Measurements from ENCODE around the gene CADM2. TPM values are rescaled to one million over a fixed set of nuclear protein-coding genes. Genes with fewer than 3 reads are reported as not detected.

CADM2 gene
- total RNA-seq, 1 experiment from 2014 or later: not detected

- Histone ChIP-seq H3K79me2 (ENCODE audit: low read length) (no peaks in the 10 kb centered on the region), H3K27ac (ENCODE audit: low read length) (no peak overlapping the region), H3K4me2 (ENCODE audit: low read depth, low read length, poor library complexity, severe bottlenecking) (no peak overlapping the region), H3K9ac (ENCODE audit: low read length) (no peak overlapping the region), H3K4me1 (ENCODE audit: low read length) (no peaks in the 10 kb centered on the region), H3K27me3 (ENCODE audit: low read length) (0 out of 2 replicates have a peak, but pooled peaks cover 6% of the 10 kb centered on the region), H3K9me3 (ENCODE audit: low read length) (peaks cover 4% of the 10 kb centered on the region; the same call in 1 of the 2 replicates), H3K36me3 (ENCODE audit: insufficient read depth, low read length) (no peaks in the 10 kb centered on the region), H3K9me2 (replicated peaks; ENCODE audit: insufficient read depth, low read length) (no peaks in the 10 kb centered on the region), H3K4me3 (ENCODE audit: low read length) (no peak overlapping the region), H2AFZ (ENCODE audit: low read length) (no peak overlapping the region), H4K20me1 (ENCODE audit: insufficient read depth, low read depth, low read length) (no peaks in the 10 kb centered on the region)
- DNase-seq: no peak
Measured at GRCh38 chr3:85604641-85605040, 645.9 kb downstream of the CADM2 start.

GRCh38 chr3:85605066-85605465 lies 646.3 kb downstream of the CADM2 start:
- H2AFZ ChIP-seq (ENCODE audit: low read length): no peak overlapping the region
- H3K79me2 ChIP-seq (ENCODE audit: low read length): no peaks in the 10 kb centered on the region
- no peak overlapping the region for H3K4me3 ChIP-seq (ENCODE audit: low read length)
- no peak for DNase-seq
- no peaks in the 10 kb centered on the region for H3K36me3 ChIP-seq (ENCODE audit: insufficient read depth, low read length)
- H3K4me2 ChIP-seq (ENCODE audit: low read depth, low read length, poor library complexity, severe bottlenecking): no peak overlapping the region
- H3K9me2 ChIP-seq (replicated peaks; ENCODE audit: insufficient read depth, low read length): no peaks in the 10 kb centered on the region
- H3K9ac ChIP-seq (ENCODE audit: low read length): no peak overlapping the region
- H4K20me1 ChIP-seq (ENCODE audit: insufficient read depth, low read depth, low read length): no peaks in the 10 kb centered on the region
- H3K4me1 ChIP-seq (ENCODE audit: low read length): no peaks in the 10 kb centered on the region
- H3K9me3 ChIP-seq (ENCODE audit: low read length): peaks cover 4% of the 10 kb centered on the region; the same call in 1 of the 2 replicates
- no peak overlapping the region for H3K27ac ChIP-seq (ENCODE audit: low read length)
- H3K27me3 ChIP-seq (ENCODE audit: low read length): 0 out of 2 replicates have a peak, but pooled peaks cover 6% of the 10 kb centered on the region

- H3K79me2 ChIP-seq (ENCODE audit: low read length): no peaks in the 10 kb centered on the region
- no peaks in the 10 kb centered on the region for H3K27me3 ChIP-seq (ENCODE audit: low read length)
- no peak overlapping the region for H2AFZ ChIP-seq (ENCODE audit: low read length)
- H3K4me2 ChIP-seq (ENCODE audit: low read depth, low read length, poor library complexity, severe bottlenecking): no peak overlapping the region
- no peak overlapping the region for H3K9ac ChIP-seq (ENCODE audit: low read length)
- H3K4me3 ChIP-seq (ENCODE audit: low read length): no peak overlapping the region
- no peak for DNase-seq
- no peaks in the 10 kb centered on the region; the same call in 1 of the 2 replicates for H3K9me3 ChIP-seq (ENCODE audit: low read length)
- H3K36me3 ChIP-seq (ENCODE audit: insufficient read depth, low read length): no peaks in the 10 kb centered on the region
- no peaks in the 10 kb centered on the region for H4K20me1 ChIP-seq (ENCODE audit: insufficient read depth, low read depth, low read length)
- no peaks in the 10 kb centered on the region for H3K4me1 ChIP-seq (ENCODE audit: low read length)
- no peak overlapping the region for H3K27ac ChIP-seq (ENCODE audit: low read length)
- no peaks in the 10 kb centered on the region for H3K9me2 ChIP-seq (replicated peaks; ENCODE audit: insufficient read depth, low read length)
Measured at GRCh38 chr3:85626662-85627061, 667.9 kb downstream of the CADM2 start.

- H3K4me2 ChIP-seq (ENCODE audit: low read depth, low read length, poor library complexity, severe bottlenecking): no peak overlapping the region
- no peak overlapping the region for H3K4me3 ChIP-seq (ENCODE audit: low read length)
- H3K79me2 ChIP-seq (ENCODE audit: low read length): no peaks in the 10 kb centered on the region
- H3K27me3 ChIP-seq (ENCODE audit: low read length): no peaks in the 10 kb centered on the region
- no peaks in the 10 kb centered on the region for H3K36me3 ChIP-seq (ENCODE audit: insufficient read depth, low read length)
- no peaks in the 10 kb centered on the region for H3K4me1 ChIP-seq (ENCODE audit: low read length)
- no peak overlapping the region for H3K27ac ChIP-seq (ENCODE audit: low read length)
- H4K20me1 ChIP-seq (ENCODE audit: insufficient read depth, low read depth, low read length): no peaks in the 10 kb centered on the region
- peaks cover under 1% of the 10 kb centered on the region; the same call in 1 of the 2 replicates for H3K9me3 ChIP-seq (ENCODE audit: low read length)
- DNase-seq: no peak
- H3K9ac ChIP-seq (ENCODE audit: low read length): no peak overlapping the region
- H2AFZ ChIP-seq (ENCODE audit: low read length): no peak overlapping the region
- no peaks in the 10 kb centered on the region for H3K9me2 ChIP-seq (replicated peaks; ENCODE audit: insufficient read depth, low read length)
Measured at GRCh38 chr3:85627932-85628331, 669.1 kb downstream of the CADM2 start.

GRCh38 chr3:85631070-85631469 lies 672.3 kb downstream of the CADM2 start:
- Histone ChIP-seq H3K4me1 (ENCODE audit: low read length) (no peaks in the 10 kb centered on the region), H3K9me2 (replicated peaks; ENCODE audit: insufficient read depth, low read length) (no peaks in the 10 kb centered on the region)

GRCh38 chr3:85632921-85633320 lies 674.1 kb downstream of the CADM2 start:
- Histone ChIP-seq H3K9me3 (ENCODE audit: low read length) (peaks cover 9% of the 10 kb centered on the region), H3K9me2 (replicated peaks; ENCODE audit: insufficient read depth, low read length) (no peaks in the 10 kb centered on the region), H3K9ac (ENCODE audit: low read length) (no peak overlapping the region), H3K36me3 (ENCODE audit: insufficient read depth, low read length) (no peaks in the 10 kb centered on the region), H3K4me3 (ENCODE audit: low read length) (no peak overlapping the region), H3K27me3 (ENCODE audit: low read length) (no peaks in the 10 kb centered on the region), H4K20me1 (ENCODE audit: insufficient read depth, low read depth, low read length) (no peaks in the 10 kb centered on the region), H3K4me2 (ENCODE audit: low read depth, low read length, poor library complexity, severe bottlenecking) (no peak overlapping the region), H2AFZ (ENCODE audit: low read length) (no peak overlapping the region), H3K4me1 (ENCODE audit: low read length) (no peaks in the 10 kb centered on the region), H3K79me2 (ENCODE audit: low read length) (no peaks in the 10 kb centered on the region), H3K27ac (ENCODE audit: low read length) (no peak overlapping the region)
- no peak for DNase-seq

More at GRCh38 chr3:85631070-85631469, 672.3 kb downstream of the CADM2 start:
- Histone ChIP-seq H4K20me1 (ENCODE audit: insufficient read depth, low read depth, low read length) (no peaks in the 10 kb centered on the region), H3K36me3 (ENCODE audit: insufficient read depth, low read length) (no peaks in the 10 kb centered on the region), H3K9ac (ENCODE audit: low read length) (no peak overlapping the region), H3K9me3 (ENCODE audit: low read length) (peaks cover 6% of the 10 kb centered on the region), H3K4me3 (ENCODE audit: low read length) (no peak overlapping the region), H3K4me2 (ENCODE audit: low read depth, low read length, poor library complexity, severe bottlenecking) (no peak overlapping the region), H3K27ac (ENCODE audit: low read length) (no peak overlapping the region), H3K27me3 (ENCODE audit: low read length) (no peaks in the 10 kb centered on the region), H3K79me2 (ENCODE audit: low read length) (no peaks in the 10 kb centered on the region), H2AFZ (ENCODE audit: low read length) (no peak overlapping the region)
- no peak for DNase-seq

GRCh38 chr3:85652360-85652759 lies 693.6 kb downstream of the CADM2 start:
- Histone ChIP-seq H3K36me3 (ENCODE audit: insufficient read depth, low read length) (no peaks in the 10 kb centered on the region), H3K4me1 (ENCODE audit: low read length) (no peaks in the 10 kb centered on the region), H3K9me2 (replicated peaks; ENCODE audit: insufficient read depth, low read length) (no peaks in the 10 kb centered on the region; the same call in 1 of the 2 replicates), H2AFZ (ENCODE audit: low read length) (no peak overlapping the region), H3K79me2 (ENCODE audit: low read length) (no peaks in the 10 kb centered on the region), H4K20me1 (ENCODE audit: insufficient read depth, low read depth, low read length) (no peaks in the 10 kb centered on the region), H3K9ac (ENCODE audit: low read length) (no peak overlapping the region), H3K4me3 (ENCODE audit: low read length) (no peak overlapping the region), H3K27ac (ENCODE audit: low read length) (no peak overlapping the region), H3K4me2 (ENCODE audit: low read depth, low read length, poor library complexity, severe bottlenecking) (no peak overlapping the region), H3K27me3 (ENCODE audit: low read length) (no peaks in the 10 kb centered on the region), H3K9me3 (ENCODE audit: low read length) (peaks cover 6% of the 10 kb centered on the region; the same call in 1 of the 2 replicates)
- no peak for DNase-seq

- Histone ChIP-seq H2AFZ (ENCODE audit: low read length) (no peak overlapping the region), H3K9me3 (ENCODE audit: low read length) (peaks cover 32% of the 10 kb centered on the region), H3K9ac (ENCODE audit: low read length) (no peak overlapping the region), H3K27ac (ENCODE audit: low read length) (no peak overlapping the region), H3K9me2 (replicated peaks; ENCODE audit: insufficient read depth, low read length) (no peaks in the 10 kb centered on the region), H4K20me1 (ENCODE audit: insufficient read depth, low read depth, low read length) (no peaks in the 10 kb centered on the region), H3K4me1 (ENCODE audit: low read length) (no peaks in the 10 kb centered on the region), H3K4me3 (ENCODE audit: low read length) (no peak overlapping the region), H3K79me2 (ENCODE audit: low read length) (no peaks in the 10 kb centered on the region), H3K4me2 (ENCODE audit: low read depth, low read length, poor library complexity, severe bottlenecking) (no peak overlapping the region), H3K27me3 (ENCODE audit: low read length) (no peaks in the 10 kb centered on the region), H3K36me3 (ENCODE audit: insufficient read depth, low read length) (no peaks in the 10 kb centered on the region)
- no peak for DNase-seq
Measured at GRCh38 chr3:85660451-85660850, 701.7 kb downstream of the CADM2 start.

Data from Karpas-422 (cell line).